Measurements from ENCODE around the gene KLC1. TPM values are rescaled to one million over a fixed set of nuclear protein-coding genes. Genes with fewer than 3 reads are reported as not detected.

KLC1 gene
- total and polyA plus RNA-seq, 4 donors, result 207 to 505 (median 402) TPM

Small RNA genes within 50 kb of the gene (small RNA-seq; reads per million reads assigned to genes)
- not detected for gene RF00019 (ENCODE audit: low replicate concordance)

Other genes starting within 250 kb of the KLC1 start
- gene MARK3, start 243.8 kb upstream of the KLC1 start, total RNA-seq, result 100 to 1,000 TPM; 102 to 112 TPM
- gene MARK3, start 243.8 kb upstream of the KLC1 start, polyA plus RNA-seq (ENCODE audit: insufficient read length in 2 of 2), result 100 to 1,000 TPM; 136 to 155 TPM
- gene CKB, start 106.4 kb upstream of the KLC1 start, total RNA-seq, result 100 to 1,000 TPM; 199 to 235 TPM
- gene CKB, start 106.4 kb upstream of the KLC1 start, polyA plus RNA-seq (ENCODE audit: insufficient read length in 2 of 2), result 1,000 to 10,000 TPM; 1,276 to 1,311 TPM
- gene TRMT61A, start 100.0 kb upstream of the KLC1 start, total RNA-seq, result 1 to 10 TPM; 5.3 to 7.9 TPM
- 10 to 100 TPM; 10.7 to 11.7 TPM for gene TRMT61A, start 100.0 kb upstream of the KLC1 start, polyA plus RNA-seq (ENCODE audit: insufficient read length in 2 of 2)
- 10 to 100 TPM; 22.6 to 32.4 TPM for gene BAG5, start 66.6 kb upstream of the KLC1 start, total RNA-seq
- 10 to 100 TPM; 20.5 to 23.6 TPM for gene BAG5, start 66.6 kb upstream of the KLC1 start, polyA plus RNA-seq (ENCODE audit: insufficient read length in 2 of 2)
- 10 to 100 TPM; 33.5 to 43.3 TPM for gene COA8, start 66.3 kb upstream of the KLC1 start, total RNA-seq
- 10 to 100 TPM; 49.4 to 57.6 TPM for gene COA8, start 66.3 kb upstream of the KLC1 start, polyA plus RNA-seq (ENCODE audit: insufficient read length in 2 of 2)
- gene XRCC3, start 86.2 kb downstream of the KLC1 start, total RNA-seq, result 10 to 100 TPM; 10.9 to 14.2 TPM
- 10 to 100 TPM; 13.1 to 20.6 TPM for gene XRCC3, start 86.2 kb downstream of the KLC1 start, polyA plus RNA-seq (ENCODE audit: insufficient read length in 2 of 2)
- gene ZFYVE21, start 86.6 kb downstream of the KLC1 start, total RNA-seq, result 10 to 100 TPM; 52.2 to 58.8 TPM
- gene ZFYVE21, start 86.6 kb downstream of the KLC1 start, polyA plus RNA-seq (ENCODE audit: insufficient read length in 2 of 2), result 10 to 100 TPM; 71.6 to 86.2 TPM
- gene PPP1R13B, start 218.4 kb downstream of the KLC1 start, total RNA-seq, result 10 to 100 TPM; 16.6 to 23.5 TPM
- gene PPP1R13B, start 218.4 kb downstream of the KLC1 start, polyA plus RNA-seq (ENCODE audit: insufficient read length in 2 of 2), result 10 to 100 TPM; 29.6 to 46.3 TPM

All from spinal cord (tissue), 4 donors.